Neural progenitor cell (in vitro differentiated cells): ENCODE data around the gene PHACTR4. TPM values are rescaled to one million over a fixed set of nuclear protein-coding genes. Genes with fewer than 3 reads are reported as not detected.
"Not testable (repeated sequence)": the region's sequence is repeated elsewhere in the genome, so short reads cannot be mapped to it uniquely, and the experiment has no call there.

Experiments used
- DNase-seq: peaks from one replicate; pipeline ENCODE4 v3.0.0-alpha.2; 2016; ENCODE audit warnings: low spot score
- H2AFZ ChIP-seq: fragments of 200-600 bp; sonication (generic); replicated peaks from 2 replicates; pipeline ENCODE4 v1.6.1; 2016; ENCODE audit warnings: antibody characterized with exemption
- H3F3A ChIP-seq: fragments of 200-600 bp; sonication (generic); 2 replicates; pipeline ENCODE4 v1.6.1; 2016; ENCODE audit warnings: antibody characterized with exemption, low read depth
- H3K27ac ChIP-seq: fragments of 200-600 bp; sonication (generic); 2 replicates; pipeline ENCODE4 v1.5.1; 2016; ENCODE audit warnings: mild to moderate bottlenecking
- H3K27me3 ChIP-seq: fragments of 200-600 bp; sonication (generic); 2 replicates; pipeline ENCODE4 v1.6.1; 2016; ENCODE audit warnings: mild to moderate bottlenecking, moderate library complexity
- H3K36me3 ChIP-seq: fragments of 200-600 bp; sonication (generic); 2 replicates; pipeline ENCODE4 v1.5.1; 2016
- H3K4me1 ChIP-seq: fragments of 200-600 bp; sonication (generic); 2 replicates; pipeline ENCODE4 v1.6.1; 2016; ENCODE audit warnings: mixed run types
- H3K4me2 ChIP-seq: fragments of 200-600 bp; sonication (generic); 2 replicates; pipeline ENCODE4 v1.6.1; 2016
- H3K4me3 ChIP-seq: fragments of 200-600 bp; sonication (generic); 2 replicates; pipeline ENCODE4 v1.5.1; 2016
- H3K79me2 ChIP-seq: fragments of 200-600 bp; sonication (generic); 2 replicates; pipeline ENCODE4 v1.6.1; 2016; ENCODE audit warnings: low read depth
- H3K9ac ChIP-seq: fragments of 200-600 bp; sonication (generic); 2 replicates; pipeline ENCODE4 v1.6.1; 2016
- H3K9me3 ChIP-seq: fragments of 200-600 bp; sonication (generic); 2 replicates; pipeline ENCODE4 v1.5.1; 2016; ENCODE audit warnings: low read depth
- H4K20me1 ChIP-seq: fragments of 200-600 bp; sonication (generic); 2 replicates; pipeline ENCODE4 v1.6.1; 2016; ENCODE audit warnings: low read depth
- H3K27ac Mint-ChIP-seq: 3 replicates; pipeline ENCODE4 v1.8.0; 2021; ENCODE audit warnings: mixed read lengths
- H3K27me3 Mint-ChIP-seq: 2 replicates; pipeline ENCODE4 v1.8.0; 2022; ENCODE audit warnings: low read depth, mild to moderate bottlenecking, inconsistent platforms, moderate library complexity, mixed read lengths; ENCODE audit not compliant: insufficient read depth
- H3K36me3 Mint-ChIP-seq: 3 replicates; pipeline ENCODE4 v1.8.0; 2021; ENCODE audit warnings: mixed read lengths
- H3K4me1 Mint-ChIP-seq: 3 replicates; pipeline ENCODE4 v1.8.0; 2021; ENCODE audit warnings: mixed read lengths
- H3K4me3 Mint-ChIP-seq: 3 replicates; pipeline ENCODE4 v1.8.0; 2021; ENCODE audit warnings: mild to moderate bottlenecking, moderate library complexity, mixed read lengths
- H3K9me3 Mint-ChIP-seq: 3 replicates; pipeline ENCODE4 v1.8.0; 2020; ENCODE audit warnings: mixed read lengths
- CTCF ChIP-seq: fragments of 200-600 bp; sonication (generic); IDR thresholded peaks from 2 replicates; pipeline ENCODE4 v1.5.1; 2017; ENCODE audit warnings: antibody characterized with exemption, mild to moderate bottlenecking
- EZH2 ChIP-seq: fragments of 200-600 bp; sonication (generic); IDR thresholded peaks from 2 replicates; pipeline ENCODE4 v1.6.1; 2017; ENCODE audit warnings: antibody characterized with exemption, mild to moderate bottlenecking, moderate library complexity
- EZH2phosphoT487 ChIP-seq: fragments of 200-600 bp; sonication (generic); IDR thresholded peaks from 2 replicates; pipeline ENCODE4 v1.6.1; 2017; ENCODE audit warnings: antibody characterized with exemption
- total RNA-seq: library from RNA; depleted of rRNA; stranded (reverse); fragments of >200 nt; gene quantifications from 2 replicates; pipeline ENCODE4 v1.2.3, GENCODE V29; 2015; ENCODE audit warnings: low replicate concordance

The PHACTR4 gene
- total RNA-seq, 1 donor from 2014 or later = 34.0 TPM

- H3K9me3 Mint-ChIP-seq = no peaks in the 10 kb centered on the region
- H3K4me3 ChIP-seq = no peak overlapping the region
- peaks cover 5% of the 10 kb centered on the region for H3K36me3 Mint-ChIP-seq
- no peaks in the 10 kb centered on the region for H3K9me3 ChIP-seq
- no peaks in the 10 kb centered on the region for H3K4me1 ChIP-seq
- H3K4me1 Mint-ChIP-seq = no peaks in the 10 kb centered on the region
- no peaks in the 10 kb centered on the region for H3K27me3 ChIP-seq
- no peak overlapping the region for H3K4me3 Mint-ChIP-seq
- no peak for DNase-seq
- no peak overlapping the region for H3K4me2 ChIP-seq
- H3F3A ChIP-seq = no peaks in the 10 kb centered on the region
- no peaks in the 10 kb centered on the region for H3K36me3 ChIP-seq
- peaks cover 25% of the 10 kb centered on the region for H3K79me2 ChIP-seq
- H2AFZ ChIP-seq = no peak overlapping the region
- TF ChIP-seq CTCF (no peak), EZH2 (no peak), EZH2phosphoT487 (no peak)
- no peak overlapping the region for H3K9ac ChIP-seq
- peaks cover 23% of the 10 kb centered on the region for H4K20me1 ChIP-seq
- H3K27ac ChIP-seq = no peak overlapping the region
- H3K27me3 Mint-ChIP-seq = peaks cover 2% of the 10 kb centered on the region
- H3K27ac Mint-ChIP-seq = no peak overlapping the region
Measured at GRCh38 chr1:28447679-28448078, 78.1 kb downstream of the PHACTR4 start.

DNA sequence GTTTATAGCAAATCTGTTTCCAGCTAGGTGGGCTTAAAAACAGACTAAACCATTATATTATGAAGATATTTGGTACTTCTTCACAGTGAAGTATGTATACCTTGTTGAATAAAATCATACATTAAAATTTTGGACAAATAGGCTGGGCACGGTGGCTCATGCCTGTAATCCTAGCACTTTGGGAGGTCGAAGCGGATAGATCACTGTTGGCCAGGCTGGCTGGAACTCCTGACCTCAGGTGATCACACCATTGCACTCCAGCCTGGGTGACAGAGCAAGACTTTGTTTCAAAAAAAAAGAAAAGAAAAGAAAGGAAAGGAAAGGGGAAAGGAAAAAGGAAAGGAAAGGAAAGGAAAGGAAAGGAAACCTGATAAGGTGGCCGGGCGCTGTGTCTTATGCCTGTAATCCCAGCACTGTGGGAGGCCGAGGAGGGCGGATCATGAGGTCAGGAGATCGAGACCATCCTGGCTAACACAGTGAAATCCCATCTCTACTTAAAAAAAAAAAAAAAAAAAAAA lies 78.6 kb downstream of the PHACTR4 start:
- not testable (repeated sequence) for H3K27me3 Mint-ChIP-seq, H3K4me1 Mint-ChIP-seq, H3K9me3 ChIP-seq, H3K27ac ChIP-seq, H3K36me3 ChIP-seq, H3K27me3 ChIP-seq, DNase-seq, H2AFZ ChIP-seq, H3K4me2 ChIP-seq, H3K9me3 Mint-ChIP-seq, H3K4me1 ChIP-seq, H3K9ac ChIP-seq, H3K36me3 Mint-ChIP-seq, H3K4me3 ChIP-seq, H3K4me3 Mint-ChIP-seq, H3F3A ChIP-seq
- H3K27ac Mint-ChIP-seq = peak overlapping the region; percentile 89
- H3K79me2 ChIP-seq = peaks cover 24% of the 10 kb centered on the region
- H4K20me1 ChIP-seq = peaks cover 23% of the 10 kb centered on the region

DNA sequence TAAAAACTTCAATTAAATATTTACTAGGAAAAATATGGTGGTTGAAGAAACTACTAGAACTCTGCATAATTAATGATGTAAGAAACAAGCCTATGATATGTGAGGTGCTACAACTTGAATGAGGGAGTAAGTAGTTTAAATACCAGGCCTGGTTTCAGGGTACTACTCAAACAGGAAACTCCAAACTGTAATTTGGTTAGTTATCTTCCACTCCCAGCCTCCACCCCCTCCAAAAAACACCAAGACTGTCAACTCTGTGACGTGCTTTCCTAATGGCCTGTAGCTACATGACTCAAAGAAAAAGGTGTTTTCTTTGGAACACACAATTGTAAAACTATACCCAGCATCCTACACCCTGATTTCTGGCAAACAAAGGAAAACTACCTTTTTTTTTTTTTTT lies 80.4 kb downstream of the PHACTR4 start:
- Histone ChIP-seq H3K36me3 (no peaks in the 10 kb centered on the region), H3F3A (no peaks in the 10 kb centered on the region), H3K9ac (no peak overlapping the region), H3K27ac (no peak overlapping the region), H2AFZ (no peak overlapping the region), H3K4me1 (no peaks in the 10 kb centered on the region), H3K79me2 (peaks cover 15% of the 10 kb centered on the region), H3K9me3 (no peaks in the 10 kb centered on the region), H4K20me1 (peaks cover 23% of the 10 kb centered on the region), H3K27me3 (no peaks in the 10 kb centered on the region), H3K4me2 (no peak overlapping the region), H3K4me3 (no peak overlapping the region)
- DNase-seq = no peak
- H3K27ac Mint-ChIP-seq = no peak overlapping the region
- peaks cover 3% of the 10 kb centered on the region for H3K27me3 Mint-ChIP-seq
- H3K36me3 Mint-ChIP-seq = peaks cover 4% of the 10 kb centered on the region
- no peak overlapping the region for H3K4me3 Mint-ChIP-seq
- TF ChIP-seq EZH2phosphoT487 (no peak), EZH2 (no peak)
- no peaks in the 10 kb centered on the region for H3K9me3 Mint-ChIP-seq
- no peaks in the 10 kb centered on the region for H3K4me1 Mint-ChIP-seq

GRCh38 chr1:28450561-28450960 lies 81.0 kb downstream of the PHACTR4 start:
- no peak overlapping the region for H2AFZ ChIP-seq
- H3K4me3 ChIP-seq = no peak overlapping the region
- Mint-ChIP-seq H3K9me3 (no peaks in the 10 kb centered on the region), H3K27me3 (peaks cover 3% of the 10 kb centered on the region), H3K4me1 (no peaks in the 10 kb centered on the region), H3K27ac (no peak overlapping the region), H3K36me3 (peaks cover 4% of the 10 kb centered on the region), H3K4me3 (no peak overlapping the region)
- H3K4me2 ChIP-seq = no peak overlapping the region
- H3F3A ChIP-seq = no peaks in the 10 kb centered on the region
- H3K27me3 ChIP-seq = no peaks in the 10 kb centered on the region
- H3K9me3 ChIP-seq = no peaks in the 10 kb centered on the region
- peaks cover 9% of the 10 kb centered on the region for H3K79me2 ChIP-seq
- H3K27ac ChIP-seq = no peak overlapping the region
- DNase-seq = no peak
- no peaks in the 10 kb centered on the region for H3K4me1 ChIP-seq
- no peaks in the 10 kb centered on the region for H3K36me3 ChIP-seq
- peaks cover 24% of the 10 kb centered on the region for H4K20me1 ChIP-seq
- H3K9ac ChIP-seq = no peak overlapping the region
- TF ChIP-seq EZH2 (no peak), EZH2phosphoT487 (no peak), CTCF (no peak)
